GM19397 (cell line): ENCODE measurements around the gene DOCK7.
"Not testable (repeated sequence)": the region's sequence is repeated elsewhere in the genome, so short reads cannot be mapped to it uniquely, and the experiment has no call there.

ENCODE experiments used
- ATAC-seq: cut with Tn5 transposase; IDR thresholded peaks from one replicate; pipeline ENCODE4 v1.9.1; 2021; ENCODE audit warnings: mild to moderate bottlenecking, moderate library complexity; ENCODE audit not compliant: unreplicated experiment

DOCK7 gene

GRCh38 chr1:62687903-62688686 is at the start of gene DOCK7:
Gene DOCK7, minus strand, starts transcription at chr1:62688386. Its CDS starts 122 bp downstream, at chr1:62688264.
- ATAC-seq: peak; percentile 73

- ATAC-seq: no peak
These were observed 47.4 kb upstream of the DOCK7 start for GRCh38 chr1:62735491-62736171.

- no peak for ATAC-seq
These were observed 44.1 kb upstream of the DOCK7 start for GRCh38 chr1:62732331-62732730.

GRCh38 chr1:62728963-62729362 is 40.8 kb upstream of the DOCK7 start:
- no peak for ATAC-seq

GRCh38 chr1:62727656-62728407 is 39.6 kb upstream of the DOCK7 start:
- ATAC-seq: no peak

- ATAC-seq: no peak
These were observed 37.8 kb upstream of the DOCK7 start for GRCh38 chr1:62726011-62726442.

GRCh38 chr1:62725255-62725654 is 37.1 kb upstream of the DOCK7 start:
- ATAC-seq: no peak

GRCh38 chr1:62724430-62724829 is 36.2 kb upstream of the DOCK7 start:
- no peak for ATAC-seq

- no peak for ATAC-seq
These were observed 35.7 kb upstream of the DOCK7 start for GRCh38 chr1:62723883-62724282.

- ATAC-seq: no peak
These were observed 34.6 kb upstream of the DOCK7 start for GRCh38 chr1:62722796-62723195.

GRCh38 chr1:62720946-62721554 is 32.9 kb upstream of the DOCK7 start:
- no peak for ATAC-seq

- ATAC-seq: not testable (repeated sequence)
These were observed 30.2 kb upstream of the DOCK7 start for GRCh38 chr1:62718400-62718799.

GRCh38 chr1:62717483-62717882 is 29.3 kb upstream of the DOCK7 start:
- no peak for ATAC-seq

- ATAC-seq: no peak
These were observed 28.2 kb upstream of the DOCK7 start for GRCh38 chr1:62716397-62716796.

- no peak for ATAC-seq
These were observed 24.4 kb upstream of the DOCK7 start for GRCh38 chr1:62712336-62713243.

GRCh38 chr1:62707744-62708120 is 19.5 kb upstream of the DOCK7 start:
- ATAC-seq: no peak

- ATAC-seq: no peak
These were observed 19.0 kb upstream of the DOCK7 start for GRCh38 chr1:62706985-62707743.

GRCh38 chr1:62698161-62698560 is 10.0 kb upstream of the DOCK7 start:
- ATAC-seq: not testable (repeated sequence)

GRCh38 chr1:62694479-62694878 is 6.3 kb upstream of the DOCK7 start:
- ATAC-seq: not testable (repeated sequence)
